ENCODE data around the gene ITPK1.

DNA sequence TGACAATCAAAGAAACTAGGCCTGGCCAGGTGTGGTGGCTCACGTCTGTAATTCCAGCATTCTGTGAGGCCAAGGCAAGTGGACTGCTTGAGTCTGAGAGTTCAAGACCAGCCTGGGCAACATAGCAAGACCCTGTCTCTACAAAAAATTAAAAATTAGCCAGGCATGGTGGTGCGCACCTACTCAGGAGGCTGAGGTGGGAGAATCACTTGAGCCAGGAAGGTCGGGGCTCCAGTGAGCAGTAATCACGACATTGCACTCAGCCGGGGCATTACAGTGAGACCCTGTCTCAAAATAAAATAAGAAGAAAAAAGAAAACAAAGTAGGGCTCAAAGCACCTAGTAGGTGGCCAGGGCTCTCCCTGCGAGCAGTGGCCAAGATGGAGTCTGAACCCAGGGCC lies 113.7 kb downstream of the ITPK1 start:
- TF ChIP-seq, protein P1, sequence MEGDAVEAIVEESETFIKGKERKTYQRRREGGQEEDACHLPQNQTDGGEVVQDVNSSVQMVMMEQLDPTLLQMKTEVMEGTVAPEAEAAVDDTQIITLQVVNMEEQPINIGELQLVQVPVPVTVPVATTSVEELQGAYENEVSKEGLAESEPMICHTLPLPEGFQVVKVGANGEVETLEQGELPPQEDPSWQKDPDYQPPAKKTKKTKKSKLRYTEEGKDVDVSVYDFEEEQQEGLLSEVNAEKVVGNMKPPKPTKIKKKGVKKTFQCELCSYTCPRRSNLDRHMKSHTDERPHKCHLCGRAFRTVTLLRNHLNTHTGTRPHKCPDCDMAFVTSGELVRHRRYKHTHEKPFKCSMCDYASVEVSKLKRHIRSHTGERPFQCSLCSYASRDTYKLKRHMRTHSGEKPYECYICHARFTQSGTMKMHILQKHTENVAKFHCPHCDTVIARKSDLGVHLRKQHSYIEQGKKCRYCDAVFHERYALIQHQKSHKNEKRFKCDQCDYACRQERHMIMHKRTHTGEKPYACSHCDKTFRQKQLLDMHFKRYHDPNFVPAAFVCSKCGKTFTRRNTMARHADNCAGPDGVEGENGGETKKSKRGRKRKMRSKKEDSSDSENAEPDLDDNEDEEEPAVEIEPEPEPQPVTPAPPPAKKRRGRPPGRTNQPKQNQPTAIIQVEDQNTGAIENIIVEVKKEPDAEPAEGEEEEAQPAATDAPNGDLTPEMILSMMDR (IDR thresholded peaks at IDR 0.05) = no peak
- TF ChIP-seq POLR2A (IDR thresholded peaks at IDR 0.05) = no peak
